Measurements from ENCODE around the gene ARL6IP6. TPM values are rescaled to one million over a fixed set of nuclear protein-coding genes. Genes with fewer than 3 reads are reported as not detected.
A peak's percentile ranks its signal among the peaks of the same experiment; 100 is the strongest.
"Not testable (repeated sequence)": the region's sequence is repeated elsewhere in the genome, so short reads cannot be mapped to it uniquely, and the experiment has no call there.

The ARL6IP6 gene
- total and polyA plus RNA-seq, 11 donors = 3.8 to 9.6 (median 6.4) TPM

GRCh38 chr2:152740743-152741328, 22.4 kb downstream of the ARL6IP6 start:
- DNase-seq = no peak
- H3K4me1 ChIP-seq = no peaks in the 10 kb centered on the region
- WGBS, 4 donors = 45 to 52% (median 49%) methylated on average over 2 of the region's 2 CpGs
- no peaks in the 10 kb centered on the region for H3K27me3 ChIP-seq
- no peak overlapping the region for H3K27ac ChIP-seq
- peaks cover 0 to 35% (median 18%) of the 10 kb centered on the region in 9 donors for H3K36me3 ChIP-seq
- peak; percentile 55 to 91 (median 66) for TF ChIP-seq CTCF (IDR thresholded peaks at IDR 0.05)
- TF ChIP-seq POLR2A (IDR thresholded peaks at IDR 0.05) = no peak
- intact Hi-C loops (cut with DNase I) = loop anchor here in 2 of 10 donors (5.0 to 10.0 kb wide), 2 partner anchors 776 to 784 kb away; no protein-coding TSS in a partner anchor
- H3K9me3 ChIP-seq = no peaks in the 10 kb centered on the region
- ATAC-seq = no peak
- no peak overlapping the region for H3K4me3 ChIP-seq

- no peak for ATAC-seq
- H3K4me1 ChIP-seq = no peaks in the 10 kb centered on the region
- peaks cover 0 to 17% (median 7%) of the 10 kb centered on the region in 9 donors for H3K36me3 ChIP-seq
- no peak overlapping the region for H3K4me3 ChIP-seq
- no peaks in the 10 kb centered on the region for H3K27me3 ChIP-seq
- DNase-seq = no peak
- intact Hi-C loops (cut with DNase I) = loop anchor here in 2 of 10 donors (5.0 to 10.0 kb wide), 2 partner anchors 774 to 782 kb away; no protein-coding TSS in a partner anchor
- WGBS, 4 donors = 44 to 56% (median 51%) methylated on average over 3 of the region's 3 CpGs
- H3K9me3 ChIP-seq = no peaks in the 10 kb centered on the region
- H3K27ac ChIP-seq = no peak overlapping the region
- no peak for TF ChIP-seq POLR2A (IDR thresholded peaks at IDR 0.05)
- peak in 8 of 12 donors; percentile 17 to 53 (median 30) for TF ChIP-seq CTCF (IDR thresholded peaks at IDR 0.05)
These were observed 24.6 kb downstream of the ARL6IP6 start for GRCh38 chr2:152743002-152743401.

GRCh38 chr2:152747751-152748150, 29.3 kb downstream of the ARL6IP6 start:
- not testable (repeated sequence) for H3K27ac ChIP-seq, ATAC-seq, H3K4me3 ChIP-seq, H3K27me3 ChIP-seq, H3K4me1 ChIP-seq, DNase-seq, H3K9me3 ChIP-seq
- 84 to 98% (median 96%) methylated on average over 4 of the region's 4 CpGs for WGBS, 4 donors
- intact Hi-C loops (cut with DNase I) = loop anchor here in 1 of 10 donors (10.0 kb wide), 1 partner anchor 777 kb away; no protein-coding TSS in a partner anchor
- peaks cover 0 to 41% (median 7%) of the 10 kb centered on the region in 9 donors for H3K36me3 ChIP-seq

- Histone ChIP-seq H3K27me3 (no peaks in the 10 kb centered on the region), H3K4me3 (no peak overlapping the region), H3K4me1 (no peaks in the 10 kb centered on the region), H3K27ac (no peak overlapping the region), H3K36me3 (peaks cover 0 to 63% (median 20%) of the 10 kb centered on the region in 9 donors), H3K9me3 (no peaks in the 10 kb centered on the region)
- TF ChIP-seq POLR2A (IDR thresholded peaks at IDR 0.05) (no peak), CTCF (IDR thresholded peaks at IDR 0.05) (peak in 5 of 12 donors; percentile 8 to 33 (median 22))
- ATAC-seq (no peak), DNase-seq (no peak)
- WGBS, 4 donors = 81 to 91% (median 83%) methylated on average over 13 of the region's 13 CpGs
- intact Hi-C loops (cut with DNase I) = no loop called here
These were observed 36.6 kb downstream of the ARL6IP6 start for GRCh38 chr2:152755029-152755428.

Data from heart left ventricle (tissue), 16 donors.